GM12878 (cell line): ENCODE data around the gene SLC37A1. TPM values are rescaled to one million over a fixed set of nuclear protein-coding genes. Genes with fewer than 3 reads are reported as not detected.
A peak's percentile ranks its signal among the peaks of the same experiment; 100 is the strongest.

Source experiments
- ATF7 ChIP-seq: fragments of 450-650 bp; IDR thresholded peaks from 2 replicates; pipeline ENCODE4 v1.6.1; 2016; ENCODE audit warnings: low read depth, mild to moderate bottlenecking
- CHD1 ChIP-seq: IDR thresholded peaks from 2 replicates; pipeline ENCODE4 v1.6.1; 2012; ENCODE audit warnings: low read depth, low read length, improper control_type of control experiment
- EED ChIP-seq: sonication (generic); IDR thresholded peaks from 2 replicates; pipeline ENCODE4 v1.6.1; 2016; ENCODE audit warnings: antibody characterized with exemption, low read depth
- EGR1 ChIP-seq, 2 experiments: IDR thresholded peaks; 1 replicate in 1 of 2; 2 replicates in 1 of 2; pipeline ENCODE4 v1.6.1; 2011 to 2012; ENCODE audit warnings: low read depth in 2 of 2, low read length in 2 of 2, borderline replicate concordance in 1 of 2, mild to moderate bottlenecking in 1 of 2, moderate library complexity in 1 of 2
- ESRRA ChIP-seq: IDR thresholded peaks from 2 replicates; pipeline ENCODE4 v1.6.1; 2012; ENCODE audit warnings: mild to moderate bottlenecking, low read length, improper control_type of control experiment
- KLF5 ChIP-seq: fragments of 450-650 bp; IDR thresholded peaks from 2 replicates; pipeline ENCODE4 v1.6.1; 2014; ENCODE audit warnings: mild to moderate bottlenecking; ENCODE audit not compliant: partially characterized antibody
- MTA2 ChIP-seq: fragments of 450-650 bp; IDR thresholded peaks from 2 replicates; pipeline ENCODE4 v1.6.1; 2016; ENCODE audit warnings: low read depth, mild to moderate bottlenecking, moderate library complexity
- NFYB ChIP-seq: IDR thresholded peaks from 2 replicates; pipeline ENCODE4 v1.6.1; 2011; ENCODE audit warnings: low read depth, mild to moderate bottlenecking, low read length, improper control_type of control experiment, moderate library complexity; ENCODE audit not compliant: insufficient read depth
- SRF ChIP-seq, 2 experiments: IDR thresholded peaks; 2 replicates each; pipeline ENCODE4 v1.6.1; 2011; ENCODE audit warnings: low read depth in 2 of 2, low read length in 2 of 2, mild to moderate bottlenecking in 1 of 2, moderate library complexity in 1 of 2
- YBX1 ChIP-seq: fragments of 450-650 bp; IDR thresholded peaks from 2 replicates; pipeline ENCODE4 v1.6.1; 2016; ENCODE audit warnings: antibody characterized with exemption
- ZNF24 ChIP-seq: fragments of 450-650 bp; IDR thresholded peaks from 2 replicates; pipeline ENCODE4 v1.6.1; 2017; ENCODE audit warnings: antibody characterized with exemption, mild to moderate bottlenecking
- polyA plus RNA-seq, 11 experiments: library from polyadenylated mRNA; depleted of rRNA in 4 of 11; unstranded in 6 of 11; stranded (reverse) in 5 of 11; fragments of >200 nt; fragmentation: Nextera tagmentation in 4 of 11; fragmentation: Illumina TruSeq in 1 of 11; extraction: Ambion mirVana in 4 of 11; extraction: Trizol in 1 of 11; gene quantifications; 1 replicate in 1 of 11; 2 replicates in 10 of 11; pipeline versions ENCODE4 v1.2.1 to v1.2.3, GENCODE V29; 2011 to 2016; ENCODE audit warnings: inconsistent platforms in 2 of 11, missing spikeins in 2 of 11, low read depth in 1 of 11
- total RNA-seq, 4 experiments: library from RNA; depleted of rRNA in 3 of 4; stranded (reverse); fragments of >200 nt in 3 of 4; fragmentation: Illumina TruSeq in 1 of 4; extraction: Trizol in 1 of 4; gene quantifications; 2 replicates each; pipeline versions ENCODE4 v1.2.1 to v1.2.3, GENCODE V29; 2013 to 2021
- TF ChIP-seq, protein P1 (sequence below): fragments of 450-650 bp; formaldehyde crosslinking; IDR thresholded peaks from 2 replicates; pipeline ENCODE4 v1.4.0; 2020; ENCODE audit warnings: mild to moderate bottlenecking, moderate library complexity
- TF ChIP-seq, protein P2 (sequence below): fragments of 450-650 bp; IDR thresholded peaks from 2 replicates; pipeline ENCODE4 v1.6.1; 2017; ENCODE audit warnings: mild to moderate bottlenecking, low read depth, inconsistent platforms; ENCODE audit not compliant: poor library complexity, severe bottlenecking
- TF ChIP-seq, protein P3 (sequence below): fragments of 450-650 bp; IDR thresholded peaks from 2 replicates; pipeline ENCODE4 v1.6.1; 2014; ENCODE audit warnings: mild to moderate bottlenecking
- TF ChIP-seq, protein P4 (sequence below): fragments of 450-650 bp; IDR thresholded peaks from 2 replicates; pipeline ENCODE4 v1.6.1; 2017; ENCODE audit warnings: low read depth, mild to moderate bottlenecking, moderate library complexity
- TF ChIP-seq, protein P5 (sequence below): fragments of 450-650 bp; IDR thresholded peaks from 2 replicates; pipeline ENCODE4 v1.6.1; 2017; ENCODE audit warnings: mild to moderate bottlenecking, moderate library complexity

The SLC37A1 gene
- total and polyA plus RNA-seq, 10 of the 15 experiments (the other 5 are each of a cell fraction or from before 2014, with no cell fraction given) = 1.1 to 35.5 (median 24.4) TPM

- TF ChIP-seq, protein P1, sequence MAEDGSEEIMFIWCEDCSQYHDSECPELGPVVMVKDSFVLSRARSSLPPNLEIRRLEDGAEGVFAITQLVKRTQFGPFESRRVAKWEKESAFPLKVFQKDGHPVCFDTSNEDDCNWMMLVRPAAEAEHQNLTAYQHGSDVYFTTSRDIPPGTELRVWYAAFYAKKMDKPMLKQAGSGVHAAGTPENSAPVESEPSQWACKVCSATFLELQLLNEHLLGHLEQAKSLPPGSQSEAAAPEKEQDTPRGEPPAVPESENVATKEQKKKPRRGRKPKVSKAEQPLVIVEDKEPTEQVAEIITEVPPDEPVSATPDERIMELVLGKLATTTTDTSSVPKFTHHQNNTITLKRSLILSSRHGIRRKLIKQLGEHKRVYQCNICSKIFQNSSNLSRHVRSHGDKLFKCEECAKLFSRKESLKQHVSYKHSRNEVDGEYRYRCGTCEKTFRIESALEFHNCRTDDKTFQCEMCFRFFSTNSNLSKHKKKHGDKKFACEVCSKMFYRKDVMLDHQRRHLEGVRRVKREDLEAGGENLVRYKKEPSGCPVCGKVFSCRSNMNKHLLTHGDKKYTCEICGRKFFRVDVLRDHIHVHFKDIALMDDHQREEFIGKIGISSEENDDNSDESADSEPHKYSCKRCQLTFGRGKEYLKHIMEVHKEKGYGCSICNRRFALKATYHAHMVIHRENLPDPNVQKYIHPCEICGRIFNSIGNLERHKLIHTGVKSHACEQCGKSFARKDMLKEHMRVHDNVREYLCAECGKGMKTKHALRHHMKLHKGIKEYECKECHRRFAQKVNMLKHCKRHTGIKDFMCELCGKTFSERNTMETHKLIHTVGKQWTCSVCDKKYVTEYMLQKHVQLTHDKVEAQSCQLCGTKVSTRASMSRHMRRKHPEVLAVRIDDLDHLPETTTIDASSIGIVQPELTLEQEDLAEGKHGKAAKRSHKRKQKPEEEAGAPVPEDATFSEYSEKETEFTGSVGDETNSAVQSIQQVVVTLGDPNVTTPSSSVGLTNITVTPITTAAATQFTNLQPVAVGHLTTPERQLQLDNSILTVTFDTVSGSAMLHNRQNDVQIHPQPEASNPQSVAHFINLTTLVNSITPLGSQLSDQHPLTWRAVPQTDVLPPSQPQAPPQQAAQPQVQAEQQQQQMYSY (CRISPR knock-in tag) = no peak
- TF ChIP-seq, protein P2, sequence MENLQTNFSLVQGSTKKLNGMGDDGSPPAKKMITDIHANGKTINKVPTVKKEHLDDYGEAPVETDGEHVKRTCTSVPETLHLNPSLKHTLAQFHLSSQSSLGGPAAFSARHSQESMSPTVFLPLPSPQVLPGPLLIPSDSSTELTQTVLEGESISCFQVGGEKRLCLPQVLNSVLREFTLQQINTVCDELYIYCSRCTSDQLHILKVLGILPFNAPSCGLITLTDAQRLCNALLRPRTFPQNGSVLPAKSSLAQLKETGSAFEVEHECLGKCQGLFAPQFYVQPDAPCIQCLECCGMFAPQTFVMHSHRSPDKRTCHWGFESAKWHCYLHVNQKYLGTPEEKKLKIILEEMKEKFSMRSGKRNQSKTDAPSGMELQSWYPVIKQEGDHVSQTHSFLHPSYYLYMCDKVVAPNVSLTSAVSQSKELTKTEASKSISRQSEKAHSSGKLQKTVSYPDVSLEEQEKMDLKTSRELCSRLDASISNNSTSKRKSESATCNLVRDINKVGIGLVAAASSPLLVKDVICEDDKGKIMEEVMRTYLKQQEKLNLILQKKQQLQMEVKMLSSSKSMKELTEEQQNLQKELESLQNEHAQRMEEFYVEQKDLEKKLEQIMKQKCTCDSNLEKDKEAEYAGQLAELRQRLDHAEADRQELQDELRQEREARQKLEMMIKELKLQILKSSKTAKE = peak; percentile 94
- TF ChIP-seq NFYB (no peak), ATF7 (0 out of 2 replicates have a peak, but pooled peaks have one; percentile 31), CHD1 (no peak), EED (no peak), ZNF24 (no peak), MTA2 (0 out of 2 replicates have a peak, but pooled peaks have one; percentile 36), SRF (IDR thresholded peaks at IDR 0.05; ENCODE audit: low read depth in 2 of 2, low read length in 2 of 2) (no peak), ESRRA (no peak), YBX1 (no peak), EGR1 (IDR thresholded peaks at IDR 0.05; ENCODE audit: borderline replicate concordance in 1 of 2, low read depth in 2 of 2, low read length in 2 of 2) (no peak), KLF5 (no peak)
- TF ChIP-seq, protein P3, sequence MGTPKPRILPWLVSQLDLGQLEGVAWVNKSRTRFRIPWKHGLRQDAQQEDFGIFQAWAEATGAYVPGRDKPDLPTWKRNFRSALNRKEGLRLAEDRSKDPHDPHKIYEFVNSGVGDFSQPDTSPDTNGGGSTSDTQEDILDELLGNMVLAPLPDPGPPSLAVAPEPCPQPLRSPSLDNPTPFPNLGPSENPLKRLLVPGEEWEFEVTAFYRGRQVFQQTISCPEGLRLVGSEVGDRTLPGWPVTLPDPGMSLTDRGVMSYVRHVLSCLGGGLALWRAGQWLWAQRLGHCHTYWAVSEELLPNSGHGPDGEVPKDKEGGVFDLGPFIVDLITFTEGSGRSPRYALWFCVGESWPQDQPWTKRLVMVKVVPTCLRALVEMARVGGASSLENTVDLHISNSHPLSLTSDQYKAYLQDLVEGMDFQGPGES = no peak
- TF ChIP-seq, protein P4, sequence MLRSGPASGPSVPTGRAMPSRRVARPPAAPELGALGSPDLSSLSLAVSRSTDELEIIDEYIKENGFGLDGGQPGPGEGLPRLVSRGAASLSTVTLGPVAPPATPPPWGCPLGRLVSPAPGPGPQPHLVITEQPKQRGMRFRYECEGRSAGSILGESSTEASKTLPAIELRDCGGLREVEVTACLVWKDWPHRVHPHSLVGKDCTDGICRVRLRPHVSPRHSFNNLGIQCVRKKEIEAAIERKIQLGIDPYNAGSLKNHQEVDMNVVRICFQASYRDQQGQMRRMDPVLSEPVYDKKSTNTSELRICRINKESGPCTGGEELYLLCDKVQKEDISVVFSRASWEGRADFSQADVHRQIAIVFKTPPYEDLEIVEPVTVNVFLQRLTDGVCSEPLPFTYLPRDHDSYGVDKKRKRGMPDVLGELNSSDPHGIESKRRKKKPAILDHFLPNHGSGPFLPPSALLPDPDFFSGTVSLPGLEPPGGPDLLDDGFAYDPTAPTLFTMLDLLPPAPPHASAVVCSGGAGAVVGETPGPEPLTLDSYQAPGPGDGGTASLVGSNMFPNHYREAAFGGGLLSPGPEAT = no peak
- TF ChIP-seq, protein P5, sequence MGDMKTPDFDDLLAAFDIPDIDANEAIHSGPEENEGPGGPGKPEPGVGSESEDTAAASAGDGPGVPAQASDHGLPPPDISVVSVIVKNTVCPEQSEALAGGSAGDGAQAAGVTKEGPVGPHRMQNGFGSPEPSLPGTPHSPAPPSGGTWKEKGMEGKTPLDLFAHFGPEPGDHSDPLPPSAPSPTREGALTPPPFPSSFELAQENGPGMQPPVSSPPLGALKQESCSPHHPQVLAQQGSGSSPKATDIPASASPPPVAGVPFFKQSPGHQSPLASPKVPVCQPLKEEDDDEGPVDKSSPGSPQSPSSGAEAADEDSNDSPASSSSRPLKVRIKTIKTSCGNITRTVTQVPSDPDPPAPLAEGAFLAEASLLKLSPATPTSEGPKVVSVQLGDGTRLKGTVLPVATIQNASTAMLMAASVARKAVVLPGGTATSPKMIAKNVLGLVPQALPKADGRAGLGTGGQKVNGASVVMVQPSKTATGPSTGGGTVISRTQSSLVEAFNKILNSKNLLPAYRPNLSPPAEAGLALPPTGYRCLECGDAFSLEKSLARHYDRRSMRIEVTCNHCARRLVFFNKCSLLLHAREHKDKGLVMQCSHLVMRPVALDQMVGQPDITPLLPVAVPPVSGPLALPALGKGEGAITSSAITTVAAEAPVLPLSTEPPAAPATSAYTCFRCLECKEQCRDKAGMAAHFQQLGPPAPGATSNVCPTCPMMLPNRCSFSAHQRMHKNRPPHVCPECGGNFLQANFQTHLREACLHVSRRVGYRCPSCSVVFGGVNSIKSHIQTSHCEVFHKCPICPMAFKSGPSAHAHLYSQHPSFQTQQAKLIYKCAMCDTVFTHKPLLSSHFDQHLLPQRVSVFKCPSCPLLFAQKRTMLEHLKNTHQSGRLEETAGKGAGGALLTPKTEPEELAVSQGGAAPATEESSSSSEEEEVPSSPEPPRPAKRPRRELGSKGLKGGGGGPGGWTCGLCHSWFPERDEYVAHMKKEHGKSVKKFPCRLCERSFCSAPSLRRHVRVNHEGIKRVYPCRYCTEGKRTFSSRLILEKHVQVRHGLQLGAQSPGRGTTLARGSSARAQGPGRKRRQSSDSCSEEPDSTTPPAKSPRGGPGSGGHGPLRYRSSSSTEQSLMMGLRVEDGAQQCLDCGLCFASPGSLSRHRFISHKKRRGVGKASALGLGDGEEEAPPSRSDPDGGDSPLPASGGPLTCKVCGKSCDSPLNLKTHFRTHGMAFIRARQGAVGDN = no peak
These were observed 47.9 kb upstream of the SLC37A1 start (continued) for GRCh38 chr21:42465803-42466127.
